Neural progenitor cell (in vitro differentiated cells): ENCODE data around the gene RAB11B. TPM values are rescaled to one million over a fixed set of nuclear protein-coding genes. Genes with fewer than 3 reads are reported as not detected.
A peak's percentile ranks its signal among the peaks of the same experiment; 100 is the strongest.

Source experiments
- DNase-seq: peaks from one replicate; pipeline ENCODE4 v3.0.0-alpha.2; 2016; ENCODE audit warnings: low spot score
- H2AFZ ChIP-seq: fragments of 200-600 bp; sonication (generic); replicated peaks from 2 replicates; pipeline ENCODE4 v1.6.1; 2016; ENCODE audit warnings: antibody characterized with exemption
- H3F3A ChIP-seq: fragments of 200-600 bp; sonication (generic); 2 replicates; pipeline ENCODE4 v1.6.1; 2016; ENCODE audit warnings: antibody characterized with exemption, low read depth
- H3K27ac ChIP-seq: fragments of 200-600 bp; sonication (generic); 2 replicates; pipeline ENCODE4 v1.5.1; 2016; ENCODE audit warnings: mild to moderate bottlenecking
- H3K27me3 ChIP-seq: fragments of 200-600 bp; sonication (generic); 2 replicates; pipeline ENCODE4 v1.6.1; 2016; ENCODE audit warnings: mild to moderate bottlenecking, moderate library complexity
- H3K36me3 ChIP-seq: fragments of 200-600 bp; sonication (generic); 2 replicates; pipeline ENCODE4 v1.5.1; 2016
- H3K4me1 ChIP-seq: fragments of 200-600 bp; sonication (generic); 2 replicates; pipeline ENCODE4 v1.6.1; 2016; ENCODE audit warnings: mixed run types
- H3K4me2 ChIP-seq: fragments of 200-600 bp; sonication (generic); 2 replicates; pipeline ENCODE4 v1.6.1; 2016
- H3K4me3 ChIP-seq: fragments of 200-600 bp; sonication (generic); 2 replicates; pipeline ENCODE4 v1.5.1; 2016
- H3K79me2 ChIP-seq: fragments of 200-600 bp; sonication (generic); 2 replicates; pipeline ENCODE4 v1.6.1; 2016; ENCODE audit warnings: low read depth
- H3K9ac ChIP-seq: fragments of 200-600 bp; sonication (generic); 2 replicates; pipeline ENCODE4 v1.6.1; 2016
- H3K9me3 ChIP-seq: fragments of 200-600 bp; sonication (generic); 2 replicates; pipeline ENCODE4 v1.5.1; 2016; ENCODE audit warnings: low read depth
- H4K20me1 ChIP-seq: fragments of 200-600 bp; sonication (generic); 2 replicates; pipeline ENCODE4 v1.6.1; 2016; ENCODE audit warnings: low read depth
- H3K27ac Mint-ChIP-seq: 3 replicates; pipeline ENCODE4 v1.8.0; 2021; ENCODE audit warnings: mixed read lengths
- H3K27me3 Mint-ChIP-seq: 2 replicates; pipeline ENCODE4 v1.8.0; 2022; ENCODE audit warnings: low read depth, mild to moderate bottlenecking, inconsistent platforms, moderate library complexity, mixed read lengths; ENCODE audit not compliant: insufficient read depth
- H3K36me3 Mint-ChIP-seq: 3 replicates; pipeline ENCODE4 v1.8.0; 2021; ENCODE audit warnings: mixed read lengths
- H3K4me1 Mint-ChIP-seq: 3 replicates; pipeline ENCODE4 v1.8.0; 2021; ENCODE audit warnings: mixed read lengths
- H3K4me3 Mint-ChIP-seq: 3 replicates; pipeline ENCODE4 v1.8.0; 2021; ENCODE audit warnings: mild to moderate bottlenecking, moderate library complexity, mixed read lengths
- H3K9me3 Mint-ChIP-seq: 3 replicates; pipeline ENCODE4 v1.8.0; 2020; ENCODE audit warnings: mixed read lengths
- EZH2 ChIP-seq: fragments of 200-600 bp; sonication (generic); IDR thresholded peaks from 2 replicates; pipeline ENCODE4 v1.6.1; 2017; ENCODE audit warnings: antibody characterized with exemption, mild to moderate bottlenecking, moderate library complexity
- EZH2phosphoT487 ChIP-seq: fragments of 200-600 bp; sonication (generic); IDR thresholded peaks from 2 replicates; pipeline ENCODE4 v1.6.1; 2017; ENCODE audit warnings: antibody characterized with exemption
- microRNA-seq: library from miRNA; unstranded; fragments of <30 nt; microRNA quantifications from one replicate; pipeline ENCODE4, GENCODE V29; 2016
- small RNA-seq: library from RNA; depleted of rRNA; stranded (forward); fragments of <200 nt; gene quantifications from one replicate; pipeline ENCODE3, GENCODE V24; 2015
- total RNA-seq: library from RNA; depleted of rRNA; stranded (reverse); fragments of >200 nt; gene quantifications from 2 replicates; pipeline ENCODE4 v1.2.3, GENCODE V29; 2015; ENCODE audit warnings: low replicate concordance
- TF ChIP-seq, protein P1 (sequence below): fragments of 200-600 bp; sonication (generic); IDR thresholded peaks from 2 replicates; pipeline ENCODE4 v1.5.1; 2017; ENCODE audit warnings: antibody characterized with exemption, mild to moderate bottlenecking

RAB11B gene
- total RNA-seq, 1 donor from 2014 or later = 17.1 TPM

DNA sequence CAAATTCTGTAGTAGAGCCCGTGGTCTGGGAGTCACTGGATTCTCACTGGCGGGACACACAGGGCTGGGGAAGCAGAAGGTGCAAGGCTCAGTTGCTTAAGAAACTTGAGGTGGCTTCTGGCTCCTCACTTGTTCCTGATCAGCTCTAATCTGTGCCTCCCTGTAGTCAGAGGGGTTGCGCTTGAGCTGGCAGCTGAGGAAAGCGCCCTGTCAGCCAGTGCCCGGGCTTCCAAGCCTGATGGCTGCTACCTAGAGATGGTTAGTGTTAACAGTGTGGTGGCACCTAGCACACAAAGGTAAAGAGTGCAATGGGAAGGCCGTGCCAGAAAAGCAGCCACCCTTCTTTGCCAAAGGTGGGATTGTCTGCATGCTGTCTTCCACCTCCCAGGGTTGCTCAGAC lies 63.5 kb downstream of the RAB11B start:
- no peak overlapping the region for H2AFZ ChIP-seq
- H3K9ac ChIP-seq = no peak overlapping the region
- Mint-ChIP-seq H3K27ac (no peak overlapping the region), H3K4me3 (no peak overlapping the region), H3K4me1 (peaks cover 45% of the 10 kb centered on the region), H3K9me3 (no peaks in the 10 kb centered on the region), H3K27me3 (no peaks in the 10 kb centered on the region), H3K36me3 (peaks cover 31% of the 10 kb centered on the region)
- H3K9me3 ChIP-seq = no peaks in the 10 kb centered on the region
- H3K4me2 ChIP-seq = no peak overlapping the region
- no peak overlapping the region for H3K4me3 ChIP-seq
- peak overlapping the region; percentile 1 for H3K27ac ChIP-seq
- peaks cover 61% of the 10 kb centered on the region for H3F3A ChIP-seq
- no peak for DNase-seq
- H3K27me3 ChIP-seq = no peaks in the 10 kb centered on the region
- peaks cover 99% of the 10 kb centered on the region for H4K20me1 ChIP-seq
- no peak for TF ChIP-seq EZH2phosphoT487
- TF ChIP-seq EZH2 = no peak
- TF ChIP-seq, protein P1, sequence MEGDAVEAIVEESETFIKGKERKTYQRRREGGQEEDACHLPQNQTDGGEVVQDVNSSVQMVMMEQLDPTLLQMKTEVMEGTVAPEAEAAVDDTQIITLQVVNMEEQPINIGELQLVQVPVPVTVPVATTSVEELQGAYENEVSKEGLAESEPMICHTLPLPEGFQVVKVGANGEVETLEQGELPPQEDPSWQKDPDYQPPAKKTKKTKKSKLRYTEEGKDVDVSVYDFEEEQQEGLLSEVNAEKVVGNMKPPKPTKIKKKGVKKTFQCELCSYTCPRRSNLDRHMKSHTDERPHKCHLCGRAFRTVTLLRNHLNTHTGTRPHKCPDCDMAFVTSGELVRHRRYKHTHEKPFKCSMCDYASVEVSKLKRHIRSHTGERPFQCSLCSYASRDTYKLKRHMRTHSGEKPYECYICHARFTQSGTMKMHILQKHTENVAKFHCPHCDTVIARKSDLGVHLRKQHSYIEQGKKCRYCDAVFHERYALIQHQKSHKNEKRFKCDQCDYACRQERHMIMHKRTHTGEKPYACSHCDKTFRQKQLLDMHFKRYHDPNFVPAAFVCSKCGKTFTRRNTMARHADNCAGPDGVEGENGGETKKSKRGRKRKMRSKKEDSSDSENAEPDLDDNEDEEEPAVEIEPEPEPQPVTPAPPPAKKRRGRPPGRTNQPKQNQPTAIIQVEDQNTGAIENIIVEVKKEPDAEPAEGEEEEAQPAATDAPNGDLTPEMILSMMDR = no peak
- H3K79me2 ChIP-seq = peaks cover 99% of the 10 kb centered on the region
- H3K36me3 ChIP-seq = peaks cover 10% of the 10 kb centered on the region
- H3K4me1 ChIP-seq = peaks cover 48% of the 10 kb centered on the region

Small RNA genes within 50 kb of the gene (microRNA-seq; reads per million reads assigned to microRNA genes)
- gene MIR4999 = 1.5 reads per million

Small RNA genes within 50 kb of the gene (small RNA-seq; reads per million reads assigned to genes)
- gene MIR4999 = not detected

Other genes starting within 250 kb of the RAB11B start
- 23.0 and 33.0 TPM in 2 replicates for gene FBN3, start 240.8 kb upstream of the RAB11B start, total RNA-seq
- 34.1 and 76.0 TPM in 2 replicates for gene CERS4, start 181.0 kb upstream of the RAB11B start, total RNA-seq
- 22.4 and 52.5 TPM in 2 replicates for gene CD320, start 82.0 kb upstream of the RAB11B start, total RNA-seq
- gene NDUFA7, start 69.0 kb upstream of the RAB11B start, total RNA-seq = 21.0 and 54.1 TPM in 2 replicates
- gene RPS28, start 68.9 kb upstream of the RAB11B start, total RNA-seq = 296 and 550 TPM in 2 replicates
- 1.9 TPM in 1 of 2 replicates, not detected in the other for gene KANK3, start 47.1 kb upstream of the RAB11B start, total RNA-seq
- gene ANGPTL4, start 26.2 kb upstream of the RAB11B start, total RNA-seq = 1.9 TPM in 1 of 2 replicates, not detected in the other
- gene MARCHF2, start 22.9 kb downstream of the RAB11B start, total RNA-seq = 27.0 and 72.7 TPM in 2 replicates
- 118 and 156 TPM in 2 replicates for gene HNRNPM, start 54.6 kb downstream of the RAB11B start, total RNA-seq
- gene PRAM1, start 112.3 kb downstream of the RAB11B start, total RNA-seq = 0.22 and 0.56 TPM in 2 replicates
- gene ZNF414, start 123.8 kb downstream of the RAB11B start, total RNA-seq = 1.8 and 8.9 TPM in 2 replicates
- gene MYO1F, start 187.1 kb downstream of the RAB11B start, total RNA-seq = 0.09 and 0.15 TPM in 2 replicates
- gene ADAMTS10, start 220.4 kb downstream of the RAB11B start, total RNA-seq = 5.8 and 7.9 TPM in 2 replicates
- gene NFILZ, start 240.3 kb downstream of the RAB11B start, total RNA-seq = not detected in 2 replicates